ENCODE data around the gene ANKLE1.

DNA sequence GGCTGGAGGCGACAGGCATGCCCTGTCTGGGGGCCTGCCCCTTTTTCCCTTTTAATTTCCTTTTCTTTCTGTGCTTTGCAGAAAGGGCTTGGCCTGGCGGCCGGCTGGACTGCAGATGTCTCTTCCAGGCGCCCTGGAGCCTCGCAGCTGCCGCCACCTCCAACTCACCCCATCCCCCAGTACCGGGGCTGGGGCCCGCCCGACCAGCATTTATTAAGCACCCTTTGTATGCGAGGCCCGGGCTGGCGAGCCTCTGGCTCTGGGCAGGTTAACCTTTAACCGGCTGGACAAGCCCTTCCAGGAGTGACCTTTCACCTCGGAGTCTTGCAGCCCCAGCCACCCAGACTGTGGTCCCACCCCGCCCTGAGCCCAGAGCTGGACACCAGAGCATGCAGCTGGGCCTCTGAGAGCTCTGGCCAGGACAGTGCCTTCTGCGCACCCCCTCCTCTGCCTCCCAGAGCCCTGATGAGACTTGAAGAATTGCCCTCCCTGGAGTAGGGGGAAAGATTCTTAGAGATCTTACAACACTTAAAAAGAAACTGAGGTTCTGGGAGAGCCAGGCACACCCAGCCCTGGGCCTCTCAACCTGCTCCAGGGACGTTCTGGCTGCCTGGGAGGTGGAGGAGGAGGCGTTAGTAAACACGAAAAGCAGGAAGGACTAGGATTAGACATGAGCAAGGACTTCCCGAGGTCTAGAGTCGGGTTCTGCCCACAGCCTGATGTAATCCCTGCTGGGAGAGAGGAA lies 34.8 kb upstream of the ANKLE1 start:
- TF ChIP-seq RAD21 (IDR thresholded peaks at IDR 0.05; ENCODE audit: low read length) (no peak), MEF2A (IDR thresholded peaks at IDR 0.05; ENCODE audit: borderline replicate concordance, low read depth) (no peak), RFX5 (IDR thresholded peaks at IDR 0.05; ENCODE audit: low read length) (no peak), GABPA (IDR thresholded peaks at IDR 0.05; ENCODE audit: low read depth) (no peak), TAF1 (IDR thresholded peaks at IDR 0.05; ENCODE audit: borderline replicate concordance, low read depth, low read length) (no peak), POLR2AphosphoS5 (IDR thresholded peaks at IDR 0.05; ENCODE audit: low read depth, low read length) (no peak)
- TF ChIP-seq, protein P1, sequence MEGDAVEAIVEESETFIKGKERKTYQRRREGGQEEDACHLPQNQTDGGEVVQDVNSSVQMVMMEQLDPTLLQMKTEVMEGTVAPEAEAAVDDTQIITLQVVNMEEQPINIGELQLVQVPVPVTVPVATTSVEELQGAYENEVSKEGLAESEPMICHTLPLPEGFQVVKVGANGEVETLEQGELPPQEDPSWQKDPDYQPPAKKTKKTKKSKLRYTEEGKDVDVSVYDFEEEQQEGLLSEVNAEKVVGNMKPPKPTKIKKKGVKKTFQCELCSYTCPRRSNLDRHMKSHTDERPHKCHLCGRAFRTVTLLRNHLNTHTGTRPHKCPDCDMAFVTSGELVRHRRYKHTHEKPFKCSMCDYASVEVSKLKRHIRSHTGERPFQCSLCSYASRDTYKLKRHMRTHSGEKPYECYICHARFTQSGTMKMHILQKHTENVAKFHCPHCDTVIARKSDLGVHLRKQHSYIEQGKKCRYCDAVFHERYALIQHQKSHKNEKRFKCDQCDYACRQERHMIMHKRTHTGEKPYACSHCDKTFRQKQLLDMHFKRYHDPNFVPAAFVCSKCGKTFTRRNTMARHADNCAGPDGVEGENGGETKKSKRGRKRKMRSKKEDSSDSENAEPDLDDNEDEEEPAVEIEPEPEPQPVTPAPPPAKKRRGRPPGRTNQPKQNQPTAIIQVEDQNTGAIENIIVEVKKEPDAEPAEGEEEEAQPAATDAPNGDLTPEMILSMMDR (IDR thresholded peaks at IDR 0.05), result no peak
- TF ChIP-seq, protein P2, sequence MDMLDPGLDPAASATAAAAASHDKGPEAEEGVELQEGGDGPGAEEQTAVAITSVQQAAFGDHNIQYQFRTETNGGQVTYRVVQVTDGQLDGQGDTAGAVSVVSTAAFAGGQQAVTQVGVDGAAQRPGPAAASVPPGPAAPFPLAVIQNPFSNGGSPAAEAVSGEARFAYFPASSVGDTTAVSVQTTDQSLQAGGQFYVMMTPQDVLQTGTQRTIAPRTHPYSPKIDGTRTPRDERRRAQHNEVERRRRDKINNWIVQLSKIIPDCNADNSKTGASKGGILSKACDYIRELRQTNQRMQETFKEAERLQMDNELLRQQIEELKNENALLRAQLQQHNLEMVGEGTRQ (IDR thresholded peaks at IDR 0.05; ENCODE audit: borderline replicate concordance, low read depth, low read length), result no peak
- TF ChIP-seq, protein P3, sequence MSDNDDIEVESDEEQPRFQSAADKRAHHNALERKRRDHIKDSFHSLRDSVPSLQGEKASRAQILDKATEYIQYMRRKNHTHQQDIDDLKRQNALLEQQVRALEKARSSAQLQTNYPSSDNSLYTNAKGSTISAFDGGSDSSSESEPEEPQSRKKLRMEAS (IDR thresholded peaks at IDR 0.05; ENCODE audit: low read depth), result no peak
- TF ChIP-seq, protein P4, sequence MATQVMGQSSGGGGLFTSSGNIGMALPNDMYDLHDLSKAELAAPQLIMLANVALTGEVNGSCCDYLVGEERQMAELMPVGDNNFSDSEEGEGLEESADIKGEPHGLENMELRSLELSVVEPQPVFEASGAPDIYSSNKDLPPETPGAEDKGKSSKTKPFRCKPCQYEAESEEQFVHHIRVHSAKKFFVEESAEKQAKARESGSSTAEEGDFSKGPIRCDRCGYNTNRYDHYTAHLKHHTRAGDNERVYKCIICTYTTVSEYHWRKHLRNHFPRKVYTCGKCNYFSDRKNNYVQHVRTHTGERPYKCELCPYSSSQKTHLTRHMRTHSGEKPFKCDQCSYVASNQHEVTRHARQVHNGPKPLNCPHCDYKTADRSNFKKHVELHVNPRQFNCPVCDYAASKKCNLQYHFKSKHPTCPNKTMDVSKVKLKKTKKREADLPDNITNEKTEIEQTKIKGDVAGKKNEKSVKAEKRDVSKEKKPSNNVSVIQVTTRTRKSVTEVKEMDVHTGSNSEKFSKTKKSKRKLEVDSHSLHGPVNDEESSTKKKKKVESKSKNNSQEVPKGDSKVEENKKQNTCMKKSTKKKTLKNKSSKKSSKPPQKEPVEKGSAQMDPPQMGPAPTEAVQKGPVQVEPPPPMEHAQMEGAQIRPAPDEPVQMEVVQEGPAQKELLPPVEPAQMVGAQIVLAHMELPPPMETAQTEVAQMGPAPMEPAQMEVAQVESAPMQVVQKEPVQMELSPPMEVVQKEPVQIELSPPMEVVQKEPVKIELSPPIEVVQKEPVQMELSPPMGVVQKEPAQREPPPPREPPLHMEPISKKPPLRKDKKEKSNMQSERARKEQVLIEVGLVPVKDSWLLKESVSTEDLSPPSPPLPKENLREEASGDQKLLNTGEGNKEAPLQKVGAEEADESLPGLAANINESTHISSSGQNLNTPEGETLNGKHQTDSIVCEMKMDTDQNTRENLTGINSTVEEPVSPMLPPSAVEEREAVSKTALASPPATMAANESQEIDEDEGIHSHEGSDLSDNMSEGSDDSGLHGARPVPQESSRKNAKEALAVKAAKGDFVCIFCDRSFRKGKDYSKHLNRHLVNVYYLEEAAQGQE (IDR thresholded peaks at IDR 0.05; ENCODE audit: low read depth, low read length), result no peak

All from SK-N-SH (cell line).